Keratinocyte (primary cell): Measurements from ENCODE around the gene KIAA0930.

Experiments
- CTCF ChIP-seq, 3 experiments: IDR thresholded peaks in 1 of 3; conservative IDR thresholded peaks in 1 of 3; optimal IDR thresholded peaks in 1 of 3; 2 replicates in 2 of 3; 3 replicates in 1 of 3; pipeline versions ENCODE3 to v1.5.1; 2011; ENCODE audit warnings: low read length in 3 of 3, mild to moderate bottlenecking in 3 of 3, moderate library complexity in 2 of 3, control low read depth in 1 of 3, inconsistent platforms in 1 of 3; ENCODE audit not compliant: insufficient read depth in 2 of 3; ENCODE audit errors: extremely low read depth in 1 of 3
- EZH2 ChIP-seq: IDR thresholded peaks from one replicate; pipeline ENCODE4 v1.6.1; 2012; ENCODE audit warnings: inconsistent platforms, mild to moderate bottlenecking, low read length, moderate library complexity

- no peak for TF ChIP-seq CTCF (optimal IDR thresholded peaks at IDR 0.05 in 1 of 3, IDR thresholded peaks at IDR 0.05 in 1 of 3, conservative IDR thresholded peaks at IDR 0.05 in 1 of 3; ENCODE audit: extremely low read depth in 1 of 3, insufficient read depth in 2 of 3, low read length in 3 of 3)
- no peak for TF ChIP-seq EZH2
These were observed 14.1 kb upstream of the KIAA0930 start for GRCh38 chr22:45254789-45255278.
